Measurements from ENCODE around the gene FRMD3. TPM values are rescaled to one million over a fixed set of nuclear protein-coding genes. Genes with fewer than 3 reads are reported as not detected.

Gene FRMD3
- total and polyA plus RNA-seq, 2 donors (not counting 3 experiments of a cell fraction or from before 2014, with no cell fraction given), result 3.0 to 6.1 TPM

DNA sequence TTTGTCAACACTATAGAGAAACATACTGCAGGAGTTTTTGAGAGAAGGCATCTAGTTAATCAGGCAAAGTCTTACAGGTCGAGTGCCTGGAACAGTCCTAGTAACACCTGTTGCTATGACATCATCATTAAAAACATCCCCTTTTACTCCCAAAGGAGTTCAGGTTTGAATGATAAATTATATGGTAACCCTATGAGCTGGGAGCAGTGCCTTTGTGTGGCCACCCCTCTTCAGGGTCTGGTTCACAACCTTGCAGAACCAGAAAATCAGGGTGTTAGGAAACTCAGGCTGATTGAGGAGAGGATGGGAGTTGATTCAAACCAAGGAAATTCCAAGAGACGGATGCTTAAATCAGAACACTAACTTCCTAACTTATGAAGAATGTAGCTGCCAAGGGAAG, 296.1 kb downstream of the FRMD3 start:
- CTCF ChIA-PET, result interaction anchor here (1.4 kb wide), 1 partner anchor 22 kb away, joined by 3 read pairs; no protein-coding TSS in a partner anchor
- Histone ChIP-seq H2AFZ (ENCODE audit: low read depth, low read length) (no peak overlapping the region), H3K4me2 (ENCODE audit: insufficient read depth, low read length) (no peak overlapping the region), H4K20me1 (replicated peaks; ENCODE audit: control insufficient read depth, extremely low read depth, insufficient read depth, low read length) (no peaks in the 10 kb centered on the region), H3K36me3 (ENCODE audit: control insufficient read depth in 2 of 2, extremely low read depth in 1 of 2, insufficient read depth in 2 of 2, low read length in 2 of 2) (no peaks in the 10 kb centered on the region), H3K79me2 (ENCODE audit: control insufficient read depth, insufficient read depth, low read length) (no peaks in the 10 kb centered on the region), H3K27me3 (ENCODE audit: control insufficient read depth in 2 of 2, insufficient read depth in 2 of 2, low read length in 2 of 2) (no peaks in the 10 kb centered on the region), H3K9me1 (replicated peaks; ENCODE audit: control insufficient read depth, extremely low read depth, insufficient read depth, low read length) (no peaks in the 10 kb centered on the region), H3K9ac (replicated peaks; ENCODE audit: extremely low read depth, insufficient read depth, low read length) (no peak overlapping the region), H3K4me3 (replicated peaks in 1 of 3; ENCODE audit: insufficient read depth in 1 of 3, low read depth in 1 of 3, low read length in 3 of 3) (no peak overlapping the region), H3K9me3 (replicated peaks; ENCODE audit: control insufficient read depth, insufficient read depth, low read length) (no peaks in the 10 kb centered on the region), H3K4me1 (ENCODE audit: control insufficient read depth, extremely low read depth, insufficient read depth, low read length) (peaks cover 17% of the 10 kb centered on the region), H3K27ac (ENCODE audit: insufficient read depth, low read depth, low read length) (no peak overlapping the region)
- POLR2A ChIA-PET, result no interaction called here
- DNase-seq (ENCODE audit: low read depth, low spot score) (no peak), FAIRE-seq (no peak)
- intact Hi-C loops (cut with micrococcal nuclease) (no loop called here), dilution Hi-C loops (cut with MboI; ENCODE audit: extremely low pct_ligation_motif_present, low sequenced_read_pairs) (no loop called here)
- TF ChIP-seq EZH2 (IDR thresholded peaks at IDR 0.05; ENCODE audit: borderline replicate concordance, low read depth, low read length, severe bottlenecking), result no peak
- no peak for TF ChIP-seq JUN (IDR thresholded peaks at IDR 0.05; ENCODE audit: borderline replicate concordance, insufficient read depth, insufficient read length, low read depth)
- TF ChIP-seq FOS (IDR thresholded peaks at IDR 0.05; ENCODE audit: borderline replicate concordance, insufficient read depth, low read length), result no peak
- no peak for TF ChIP-seq POLR2AphosphoS5 (IDR thresholded peaks at IDR 0.05; ENCODE audit: insufficient read depth, low read depth, low read length)
- TF ChIP-seq, protein P1, sequence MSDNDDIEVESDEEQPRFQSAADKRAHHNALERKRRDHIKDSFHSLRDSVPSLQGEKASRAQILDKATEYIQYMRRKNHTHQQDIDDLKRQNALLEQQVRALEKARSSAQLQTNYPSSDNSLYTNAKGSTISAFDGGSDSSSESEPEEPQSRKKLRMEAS (IDR thresholded peaks at IDR 0.05; ENCODE audit: insufficient read depth, insufficient read length), result no peak
- TF ChIP-seq, protein P2, sequence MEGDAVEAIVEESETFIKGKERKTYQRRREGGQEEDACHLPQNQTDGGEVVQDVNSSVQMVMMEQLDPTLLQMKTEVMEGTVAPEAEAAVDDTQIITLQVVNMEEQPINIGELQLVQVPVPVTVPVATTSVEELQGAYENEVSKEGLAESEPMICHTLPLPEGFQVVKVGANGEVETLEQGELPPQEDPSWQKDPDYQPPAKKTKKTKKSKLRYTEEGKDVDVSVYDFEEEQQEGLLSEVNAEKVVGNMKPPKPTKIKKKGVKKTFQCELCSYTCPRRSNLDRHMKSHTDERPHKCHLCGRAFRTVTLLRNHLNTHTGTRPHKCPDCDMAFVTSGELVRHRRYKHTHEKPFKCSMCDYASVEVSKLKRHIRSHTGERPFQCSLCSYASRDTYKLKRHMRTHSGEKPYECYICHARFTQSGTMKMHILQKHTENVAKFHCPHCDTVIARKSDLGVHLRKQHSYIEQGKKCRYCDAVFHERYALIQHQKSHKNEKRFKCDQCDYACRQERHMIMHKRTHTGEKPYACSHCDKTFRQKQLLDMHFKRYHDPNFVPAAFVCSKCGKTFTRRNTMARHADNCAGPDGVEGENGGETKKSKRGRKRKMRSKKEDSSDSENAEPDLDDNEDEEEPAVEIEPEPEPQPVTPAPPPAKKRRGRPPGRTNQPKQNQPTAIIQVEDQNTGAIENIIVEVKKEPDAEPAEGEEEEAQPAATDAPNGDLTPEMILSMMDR (IDR thresholded peaks at IDR 0.05; ENCODE audit: extremely low read depth in 1 of 2, insufficient read depth in 1 of 2, low read depth in 1 of 2, low read length in 2 of 2), result no peak
- no peak for TF ChIP-seq GATA2 (IDR thresholded peaks at IDR 0.05; ENCODE audit: insufficient read depth, insufficient read length, low read depth, low read length)
- TF ChIP-seq POLR2A (IDR thresholded peaks at IDR 0.05; ENCODE audit: low read depth, low read length), result no peak
- TF ChIP-seq MYC (IDR thresholded peaks at IDR 0.05; ENCODE audit: low read depth, low read length), result no peak
- no TSS peak for BruUV-seq (replicated peaks)

Data from endothelial cell of umbilical vein (primary cell).